IPS-18c (cell line): ENCODE data around the gene COL18A1.

Experiments used
- H3K4me3 ChIP-seq: 2 replicates; pipeline ENCODE4 v1.7.0; 2013; ENCODE audit warnings: low read depth, mild to moderate bottlenecking, low read length, moderate library complexity; ENCODE audit not compliant: insufficient read depth
- H3K9me3 ChIP-seq: one replicate; pipeline ENCODE4 v1.6.1; 2013; ENCODE audit warnings: mild to moderate bottlenecking, low read length, moderate library complexity; ENCODE audit not compliant: control insufficient read depth, insufficient read depth

Gene COL18A1

GRCh38 chr21:45460011-45460565, 55.1 kb downstream of the COL18A1 start:
- no peaks in the 10 kb centered on the region for H3K9me3 ChIP-seq

GRCh38 chr21:45460611-45461368, 55.8 kb downstream of the COL18A1 start:
- Histone ChIP-seq H3K4me3 (no peak overlapping the region), H3K9me3 (no peaks in the 10 kb centered on the region)

More at GRCh38 chr21:45460011-45460565, 55.1 kb downstream of the COL18A1 start:
- H3K4me3 ChIP-seq = no peak overlapping the region

DNA sequence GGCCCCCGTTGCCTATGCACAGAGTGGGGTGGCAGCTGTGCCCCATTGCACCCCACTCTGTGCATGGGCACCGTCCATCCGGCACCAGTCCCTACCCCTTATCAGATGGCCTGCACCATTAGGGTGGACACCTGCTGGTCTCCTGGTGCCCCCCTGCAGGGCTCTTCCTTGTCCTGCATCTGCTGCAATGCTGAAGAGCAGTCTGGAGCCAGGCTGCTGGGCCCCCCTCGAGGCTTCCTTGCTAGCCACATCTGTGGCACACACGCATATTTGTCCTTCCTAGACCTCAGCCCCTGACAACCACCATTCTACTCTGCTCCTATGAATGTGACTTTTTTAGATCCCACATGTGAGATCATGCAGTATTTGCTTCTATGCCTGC, 56.4 kb downstream of the COL18A1 start:
- Histone ChIP-seq H3K9me3 (no peaks in the 10 kb centered on the region), H3K4me3 (no peak overlapping the region)

GRCh38 chr21:45461806-45462341, 56.9 kb downstream of the COL18A1 start:
- Histone ChIP-seq H3K9me3 (no peaks in the 10 kb centered on the region), H3K4me3 (no peak overlapping the region)

DNA sequence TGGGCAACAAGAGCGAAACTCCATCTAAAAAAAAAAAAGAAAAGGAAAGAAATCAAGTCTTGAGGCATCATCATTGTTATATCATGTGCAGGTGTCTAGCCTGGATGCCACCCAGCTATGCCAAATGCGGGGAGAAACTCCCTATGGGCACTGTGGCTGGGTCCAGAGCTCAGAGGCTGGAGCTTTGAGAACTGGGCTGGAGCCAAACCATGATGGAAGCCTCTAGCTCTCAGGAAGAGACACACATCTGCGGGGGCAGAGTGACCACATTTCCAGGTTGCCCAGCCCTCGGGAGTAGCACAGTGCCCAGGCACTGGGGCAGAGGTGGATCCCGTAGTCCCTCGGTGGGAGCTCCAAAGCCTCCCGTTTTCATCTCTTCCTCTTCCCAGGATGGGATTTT, 58.9 kb downstream of the COL18A1 start:
- Histone ChIP-seq H3K4me3 (no peak overlapping the region), H3K9me3 (no peaks in the 10 kb centered on the region)

- no peaks in the 10 kb centered on the region for H3K9me3 ChIP-seq
- H3K4me3 ChIP-seq = no peak overlapping the region
Measured at GRCh38 chr21:45464309-45464708, 59.3 kb downstream of the COL18A1 start.

- Histone ChIP-seq H3K9me3 (no peaks in the 10 kb centered on the region), H3K4me3 (no peak overlapping the region)
Measured at GRCh38 chr21:45465105-45465504, 60.1 kb downstream of the COL18A1 start.

DNA sequence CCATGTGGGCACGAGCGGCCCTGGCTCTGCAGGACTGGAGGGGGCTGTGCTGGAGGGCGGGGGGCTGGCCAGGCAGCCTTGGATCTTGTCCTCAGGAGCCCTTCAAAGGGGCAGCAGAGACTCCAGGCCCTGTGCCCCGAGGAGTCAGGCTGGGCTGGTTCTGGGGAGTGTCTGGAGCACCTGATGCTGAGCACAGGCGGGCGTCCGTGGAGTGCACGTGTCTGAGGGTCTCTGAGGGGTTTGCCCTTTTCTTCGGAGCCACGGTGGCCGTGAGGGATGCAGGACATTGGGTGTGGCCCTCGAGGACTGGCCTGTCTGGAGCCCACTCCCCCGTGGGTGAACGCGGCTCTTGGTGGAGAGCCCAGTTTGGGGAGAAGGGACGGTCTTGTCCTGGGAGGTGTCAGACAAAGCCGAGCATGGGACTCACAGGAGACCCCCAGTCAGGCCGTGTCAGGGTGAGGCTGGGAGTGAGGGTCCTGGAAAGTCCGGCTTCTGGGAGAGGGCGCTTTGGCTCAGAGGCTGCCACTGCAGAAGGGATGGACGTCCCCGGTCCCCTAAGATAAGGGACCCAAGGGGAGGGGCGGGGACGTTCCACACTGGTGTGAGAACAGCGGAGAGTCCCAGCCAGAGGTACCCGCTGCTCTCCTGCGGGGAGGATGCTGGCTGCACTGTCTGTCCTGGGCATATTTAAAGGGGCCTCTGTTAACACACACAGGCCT, 60.8 kb downstream of the COL18A1 start:
- Histone ChIP-seq H3K4me3 (no peak overlapping the region), H3K9me3 (no peaks in the 10 kb centered on the region)

DNA sequence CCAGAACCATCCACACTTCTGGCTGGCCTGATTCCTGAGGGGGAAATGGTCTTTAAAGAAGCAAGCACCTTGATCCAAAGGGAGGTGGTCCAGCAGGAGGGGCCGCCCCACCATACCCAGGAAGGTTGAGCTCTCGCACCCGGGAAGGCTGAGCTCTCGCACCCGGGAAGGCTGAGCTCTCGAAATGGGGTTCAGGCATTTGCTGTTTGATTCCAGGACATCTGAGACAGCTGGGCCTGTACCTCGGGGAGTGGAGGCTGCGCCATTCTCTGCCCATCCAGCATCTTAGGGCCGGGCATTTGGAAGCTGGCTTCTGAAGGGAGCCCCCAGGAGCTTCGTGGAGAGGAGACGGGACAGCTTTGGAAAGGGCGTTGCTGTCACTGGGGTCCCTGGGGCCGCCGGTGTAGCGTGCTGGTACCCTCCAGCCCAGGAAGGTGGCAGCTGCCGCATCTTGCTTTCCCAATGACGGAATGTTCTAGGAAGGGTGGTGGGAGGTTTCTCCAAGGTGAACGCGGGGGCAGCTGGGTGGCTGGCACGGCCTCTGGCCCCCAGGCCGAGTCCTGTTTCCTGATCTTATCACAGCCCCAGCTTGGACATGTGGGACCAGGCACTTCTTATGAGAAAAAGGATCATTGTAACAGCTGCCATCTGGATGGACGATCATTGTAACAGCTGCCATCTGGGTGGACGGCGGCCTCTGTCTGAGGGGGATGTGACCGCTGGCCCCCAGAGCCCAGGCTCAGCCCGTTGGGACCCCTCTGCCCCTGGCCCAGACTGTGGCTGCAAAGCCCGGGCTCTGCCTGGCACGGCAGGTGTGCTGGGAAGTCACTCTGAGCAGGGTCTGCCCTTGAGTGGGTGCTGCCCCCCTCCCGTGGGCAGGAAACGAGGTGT, 61.6 kb downstream of the COL18A1 start:
- no peaks in the 10 kb centered on the region for H3K9me3 ChIP-seq

DNA sequence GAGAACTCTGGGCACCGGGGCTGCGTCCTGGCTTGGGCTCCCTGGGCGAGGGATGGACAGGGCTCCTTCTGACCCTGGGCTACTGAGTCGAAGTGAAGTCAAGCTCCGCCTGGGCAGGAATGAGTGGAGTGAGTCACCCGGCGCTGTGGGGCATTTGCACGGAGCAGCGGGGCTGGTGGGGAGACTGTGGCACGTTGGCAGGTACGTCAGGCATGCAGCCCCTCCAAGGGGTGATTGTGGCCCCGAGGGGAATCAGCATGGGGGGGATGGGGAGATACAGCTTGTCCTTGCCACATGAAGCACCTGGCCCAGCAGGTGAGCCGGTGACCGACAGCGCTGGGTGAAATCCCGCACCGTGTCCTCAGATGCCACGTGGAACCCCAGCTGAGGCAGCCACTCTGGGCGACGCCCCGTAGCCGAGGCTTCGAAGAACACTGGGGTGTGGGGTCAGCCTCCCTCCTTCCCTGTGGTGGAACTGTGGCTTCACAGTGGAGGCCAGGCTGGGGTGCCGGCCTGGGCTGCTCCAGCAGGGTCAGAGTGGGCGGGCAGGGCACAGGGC, 62.3 kb downstream of the COL18A1 start:
- H3K9me3 ChIP-seq = no peaks in the 10 kb centered on the region
- H3K4me3 ChIP-seq = no peak overlapping the region

More for the DNA sequence above, 61.6 kb downstream of the COL18A1 start:
- no peak overlapping the region for H3K4me3 ChIP-seq

- Histone ChIP-seq H3K9me3 (no peaks in the 10 kb centered on the region), H3K4me3 (no peak overlapping the region)
Measured at GRCh38 chr21:45468051-45468970, 63.3 kb downstream of the COL18A1 start.

GRCh38 chr21:45468971-45469272, 64.0 kb downstream of the COL18A1 start:
- no peak overlapping the region for H3K4me3 ChIP-seq
- H3K9me3 ChIP-seq = no peaks in the 10 kb centered on the region

GRCh38 chr21:45469273-45470086, 64.5 kb downstream of the COL18A1 start:
- Histone ChIP-seq H3K4me3 (no peak overlapping the region), H3K9me3 (no peaks in the 10 kb centered on the region)

DNA sequence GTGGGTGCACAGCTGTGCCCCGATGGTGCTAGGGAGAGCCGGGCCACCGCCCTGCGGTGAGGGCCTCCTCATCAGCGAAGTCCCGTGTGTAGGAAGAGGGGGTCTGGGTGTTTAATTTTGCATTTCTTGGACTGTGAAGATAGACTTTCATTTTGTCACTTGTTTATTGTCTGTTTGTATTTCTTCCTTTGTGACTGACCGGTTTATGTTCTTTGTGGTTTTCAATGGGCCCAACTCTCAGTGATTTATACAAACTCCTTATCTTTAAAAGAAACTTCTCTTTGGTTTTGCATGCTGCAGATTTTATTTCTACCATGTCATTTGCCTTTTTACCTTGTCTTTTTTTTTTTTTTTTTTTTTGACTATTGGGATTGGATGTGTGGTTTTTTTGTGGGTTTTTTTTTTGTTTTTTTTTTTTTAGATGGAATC, 65.1 kb downstream of the COL18A1 start:
- no peak overlapping the region for H3K4me3 ChIP-seq

GRCh38 chr21:45470773-45471524, 66.0 kb downstream of the COL18A1 start:
- H3K4me3 ChIP-seq = no peak overlapping the region
- H3K9me3 ChIP-seq = no peaks in the 10 kb centered on the region

More for the DNA sequence above, 65.1 kb downstream of the COL18A1 start:
- no peaks in the 10 kb centered on the region for H3K9me3 ChIP-seq
